Central memory CD8-positive, alpha-beta T cell (primary cell): ENCODE measurements around the gene FANK1.

Experiments used
- ATAC-seq: fragments of 150-1000 bp; cut with Tn5 transposase; replicated peaks from 2 replicates; pipeline ENCODE4 v1.10.0; 2022; ENCODE audit warnings: mild to moderate bottlenecking, moderate FRiP score, moderate number of reproducible peaks; ENCODE audit not compliant: poor library complexity, severe bottlenecking; ENCODE audit errors: extremely low read depth
- DNase-seq, 2 donors: peaks; one replicate each; pipeline ENCODE4 v3.0.0; 2021; ENCODE audit warnings: low spot score in 2 of 2
- H3K27ac Mint-ChIP-seq: one replicate; pipeline ENCODE4 v1.8.0; 2022; ENCODE audit warnings: low read depth, mild to moderate bottlenecking, moderate library complexity, mixed read lengths
- H3K27me3 Mint-ChIP-seq: one replicate; pipeline ENCODE4 v1.8.0; 2022; ENCODE audit warnings: mixed read lengths
- H3K36me3 Mint-ChIP-seq: one replicate; pipeline ENCODE4 v1.8.0; 2022; ENCODE audit warnings: mild to moderate bottlenecking, moderate library complexity, mixed read lengths; ENCODE audit not compliant: insufficient read depth
- H3K4me1 Mint-ChIP-seq: one replicate; pipeline ENCODE4 v1.8.0; 2022; ENCODE audit warnings: mixed read lengths
- H3K4me3 Mint-ChIP-seq: one replicate; pipeline ENCODE4 v1.8.0; 2022; ENCODE audit warnings: mild to moderate bottlenecking, moderate library complexity, mixed read lengths
- H3K9me3 Mint-ChIP-seq: one replicate; pipeline ENCODE4 v1.8.0; 2022; ENCODE audit warnings: mixed read lengths

FANK1 gene

DNA sequence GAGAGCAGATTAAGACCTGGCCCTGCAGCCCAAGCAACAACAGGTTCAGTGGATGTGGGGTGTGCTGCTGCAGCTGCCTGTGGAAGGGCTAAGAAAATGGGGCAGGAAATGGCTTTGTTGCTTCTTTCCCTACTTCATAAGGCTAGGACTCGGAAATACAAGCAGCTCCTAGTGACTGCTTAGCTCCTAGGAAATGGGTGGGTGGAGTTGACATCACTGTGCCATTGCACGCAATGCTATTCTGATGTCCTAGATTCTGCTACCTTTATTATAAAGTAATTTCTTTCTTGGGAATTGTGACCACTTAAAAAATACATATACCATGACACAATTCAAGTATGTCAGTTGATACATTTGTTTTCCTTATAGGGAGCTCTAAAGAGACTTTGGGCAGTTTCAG lies 155.8 kb downstream of the FANK1 start:
- H3K4me3 Mint-ChIP-seq = no peak overlapping the region
- H3K27me3 Mint-ChIP-seq = peaks cover 19% of the 10 kb centered on the region
- no peaks in the 10 kb centered on the region for H3K36me3 Mint-ChIP-seq
- H3K9me3 Mint-ChIP-seq = no peaks in the 10 kb centered on the region
- DNase-seq (no peak), ATAC-seq (no peak)
- no peaks in the 10 kb centered on the region for H3K4me1 Mint-ChIP-seq
- H3K27ac Mint-ChIP-seq = no peak overlapping the region

DNA sequence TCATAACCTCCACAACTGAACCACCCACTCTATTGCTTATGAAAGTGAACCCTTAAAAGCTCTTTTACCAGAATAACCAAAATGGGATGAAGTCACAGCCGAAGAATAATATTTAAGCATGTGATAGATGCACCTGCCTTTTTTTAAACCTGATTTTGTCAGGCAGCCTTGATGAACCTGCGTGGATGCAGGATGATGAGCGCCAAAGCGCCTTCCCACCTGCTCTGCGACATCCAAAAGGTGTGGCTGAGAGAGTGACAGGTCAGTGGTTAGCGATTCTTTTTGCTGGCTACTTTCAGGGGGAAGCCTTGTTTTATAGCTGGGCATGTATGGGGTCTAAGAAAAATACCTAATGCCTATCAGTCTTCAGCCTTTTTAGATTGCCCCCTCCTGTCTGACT lies 157.8 kb downstream of the FANK1 start:
- Mint-ChIP-seq H3K9me3 (no peaks in the 10 kb centered on the region), H3K27ac (no peak overlapping the region), H3K4me3 (no peak overlapping the region), H3K27me3 (peaks cover 19% of the 10 kb centered on the region), H3K4me1 (no peaks in the 10 kb centered on the region), H3K36me3 (no peaks in the 10 kb centered on the region)
- DNase-seq (no peak), ATAC-seq (no peak)

DNA sequence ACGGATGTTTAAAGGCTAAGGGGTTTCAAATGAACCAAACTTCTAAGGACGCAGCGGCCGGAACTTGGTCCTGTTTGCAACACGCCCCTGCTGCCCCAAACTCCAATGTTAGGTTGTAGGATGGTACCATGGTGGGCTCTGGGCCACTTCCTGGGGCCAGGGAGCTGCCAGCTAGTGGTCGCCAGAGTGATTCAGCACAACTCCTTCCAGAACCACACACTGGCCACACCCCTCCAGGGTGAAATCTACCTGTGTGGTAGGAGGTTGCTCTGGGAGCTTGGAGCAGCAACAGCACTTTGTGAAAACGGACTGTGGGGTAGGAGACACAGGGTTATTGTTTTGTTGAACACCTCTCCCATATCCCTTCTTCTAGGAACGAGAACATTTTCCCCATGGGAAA lies 161.1 kb downstream of the FANK1 start:
- H3K4me1 Mint-ChIP-seq = no peaks in the 10 kb centered on the region
- peaks cover 18% of the 10 kb centered on the region for H3K27me3 Mint-ChIP-seq
- H3K36me3 Mint-ChIP-seq = no peaks in the 10 kb centered on the region
- H3K9me3 Mint-ChIP-seq = no peaks in the 10 kb centered on the region
- no peak for DNase-seq
- H3K4me3 Mint-ChIP-seq = no peak overlapping the region
- no peak for ATAC-seq
- H3K27ac Mint-ChIP-seq = no peak overlapping the region

DNA sequence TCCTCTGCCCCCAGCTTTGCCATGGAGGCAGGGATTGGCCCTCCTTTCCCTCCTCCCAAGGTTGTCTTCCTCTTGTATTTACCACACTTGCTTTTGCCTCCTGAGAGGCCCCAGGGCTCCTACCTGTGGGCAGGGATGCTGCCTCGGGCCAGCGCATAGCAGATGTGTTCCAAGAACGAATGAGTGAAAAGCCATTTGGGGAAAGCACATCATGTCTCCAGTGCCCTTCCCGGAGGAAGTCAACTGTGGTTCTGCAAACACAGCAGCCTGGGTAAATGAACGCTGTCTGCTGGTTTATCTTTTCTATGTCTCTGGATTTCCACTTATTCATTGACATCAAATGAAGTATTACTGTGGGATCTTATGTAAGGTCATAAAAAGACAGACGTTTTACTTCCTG lies 161.7 kb downstream of the FANK1 start:
- Mint-ChIP-seq H3K36me3 (no peaks in the 10 kb centered on the region), H3K9me3 (no peaks in the 10 kb centered on the region), H3K27me3 (peaks cover 13% of the 10 kb centered on the region), H3K27ac (no peak overlapping the region), H3K4me3 (no peak overlapping the region), H3K4me1 (no peaks in the 10 kb centered on the region)
- ATAC-seq (no peak), DNase-seq (no peak)

DNA sequence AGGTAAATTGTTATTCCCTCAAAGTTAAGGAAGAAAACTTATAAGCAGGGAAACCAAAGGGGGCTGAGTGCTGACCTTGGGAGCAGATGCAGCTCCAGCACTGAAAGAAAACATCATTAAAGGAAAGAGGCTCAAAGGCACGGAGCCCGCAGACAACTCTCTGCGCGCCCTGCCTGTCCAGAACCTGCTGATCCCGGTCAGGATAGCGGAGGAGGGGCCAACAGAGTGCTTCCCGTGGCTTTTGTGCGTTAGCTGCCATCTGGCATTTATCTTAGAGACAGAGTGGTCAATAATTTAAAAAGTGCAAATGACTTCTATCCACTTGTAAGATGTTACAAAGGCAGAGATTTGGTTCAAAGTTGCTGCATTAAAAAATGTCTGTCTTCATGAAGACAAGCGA lies 162.1 kb downstream of the FANK1 start:
- Mint-ChIP-seq H3K27me3 (peaks cover 13% of the 10 kb centered on the region), H3K4me3 (no peak overlapping the region), H3K9me3 (no peaks in the 10 kb centered on the region), H3K36me3 (no peaks in the 10 kb centered on the region), H3K27ac (no peak overlapping the region), H3K4me1 (no peaks in the 10 kb centered on the region)
- ATAC-seq (no peak), DNase-seq (no peak)
